Stimulated activated CD4-positive, alpha-beta T cell treated with anti-CD3 and anti-CD28 coated beads, TNF-alpha, amount 100 ng/mL, for 24 hours (primary cell): ENCODE measurements around the gene OLA1.

ENCODE experiments used
- DNase-seq, 3 experiments: peaks; one replicate each; pipeline ENCODE4 v3.0.0-alpha.2; 2020; ENCODE audit warnings: low read depth in 3 of 3

Gene OLA1

DNA sequence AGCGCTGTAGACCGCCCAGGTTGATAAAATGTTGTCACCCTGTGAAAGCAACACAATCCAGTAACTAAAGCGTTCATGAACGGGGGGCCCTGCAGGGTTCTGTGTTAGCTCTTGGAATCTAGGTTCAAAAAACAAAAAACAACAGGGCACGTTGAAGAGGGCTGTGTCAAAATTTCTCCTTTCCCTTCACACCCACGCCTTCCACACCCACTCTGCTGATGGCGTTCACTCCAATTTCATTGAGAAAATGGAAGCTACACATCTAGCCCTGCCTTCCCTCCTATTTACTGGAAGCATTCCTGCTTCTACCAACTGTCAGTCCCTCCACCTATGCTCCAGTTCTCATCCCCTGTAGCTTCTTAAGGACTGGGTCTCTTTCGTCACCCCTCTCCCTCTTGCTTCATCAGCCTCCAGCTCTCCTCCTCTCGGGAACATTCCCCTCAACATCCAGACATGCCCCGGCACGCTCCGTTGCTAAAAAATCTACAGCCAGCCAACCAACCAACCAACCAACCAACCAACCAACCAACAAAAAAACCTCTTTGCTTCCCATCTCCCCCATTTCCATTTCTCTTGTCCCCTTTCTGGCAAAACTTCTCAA is 184.7 kb downstream of the OLA1 start:
- no peak for DNase-seq

- no peak for DNase-seq
These were observed 185.4 kb downstream of the OLA1 start for GRCh38 chr2:174062934-174063333.

GRCh38 chr2:174059884-174060244 is 188.5 kb downstream of the OLA1 start:
- no peak for DNase-seq

- DNase-seq: no peak
These were observed 189.0 kb downstream of the OLA1 start for GRCh38 chr2:174059178-174059883.

- DNase-seq: no peak
These were observed 189.9 kb downstream of the OLA1 start for GRCh38 chr2:174058456-174058855.

GRCh38 chr2:174058026-174058425 is 190.3 kb downstream of the OLA1 start:
- DNase-seq: no peak

DNA sequence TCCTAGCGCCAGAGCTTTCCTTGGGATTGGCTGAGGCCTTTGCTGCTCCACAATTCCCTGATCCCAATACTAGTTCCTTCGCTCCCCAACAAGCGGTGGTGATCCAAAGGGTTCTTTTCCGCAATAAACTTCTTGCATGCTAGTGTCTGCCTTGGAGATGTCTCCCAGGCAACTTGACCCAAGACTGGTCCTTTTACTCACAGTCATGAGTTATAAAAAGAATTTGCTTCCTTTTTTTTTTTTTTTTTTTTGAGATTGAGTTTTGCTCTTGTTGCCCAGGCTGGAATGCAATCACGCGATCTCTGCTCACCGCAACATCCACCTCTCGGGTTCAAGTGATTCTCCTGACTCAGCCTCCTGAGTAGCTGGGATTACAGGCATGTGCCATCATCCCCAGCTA is 193.4 kb downstream of the OLA1 start:
- no peak for DNase-seq

- no peak for DNase-seq
These were observed 194.8 kb downstream of the OLA1 start for GRCh38 chr2:174053355-174054151.

GRCh38 chr2:174052584-174052976 is 195.8 kb downstream of the OLA1 start:
- DNase-seq: no peak

- no peak for DNase-seq
These were observed 196.4 kb downstream of the OLA1 start for GRCh38 chr2:174051741-174052583.

DNA sequence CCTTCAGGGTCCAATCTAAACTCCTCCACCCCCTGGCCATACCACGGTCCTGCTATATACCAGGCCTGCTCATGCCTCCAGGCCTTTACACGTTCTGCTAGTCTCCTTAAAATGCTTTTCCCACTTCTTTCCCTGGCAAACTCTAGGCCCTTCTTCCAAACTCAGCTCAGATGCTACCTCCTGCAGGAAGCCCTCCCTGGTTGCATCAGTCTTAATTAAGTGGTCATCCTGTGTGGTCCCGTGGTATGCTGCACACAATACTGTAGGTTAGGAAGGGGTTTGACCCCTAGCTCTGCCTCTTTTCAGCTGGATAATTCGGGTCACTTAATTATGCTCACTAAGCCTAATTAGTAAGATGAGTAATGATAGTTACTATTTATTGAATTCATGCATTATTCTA is 197.3 kb downstream of the OLA1 start:
- no peak for DNase-seq

GRCh38 chr2:174049895-174050294 is 198.4 kb downstream of the OLA1 start:
- DNase-seq: no peak

GRCh38 chr2:174048243-174048642 is 200.1 kb downstream of the OLA1 start:
- DNase-seq: no peak

- no peak for DNase-seq
These were observed 200.6 kb downstream of the OLA1 start for GRCh38 chr2:174047746-174048145.

DNA sequence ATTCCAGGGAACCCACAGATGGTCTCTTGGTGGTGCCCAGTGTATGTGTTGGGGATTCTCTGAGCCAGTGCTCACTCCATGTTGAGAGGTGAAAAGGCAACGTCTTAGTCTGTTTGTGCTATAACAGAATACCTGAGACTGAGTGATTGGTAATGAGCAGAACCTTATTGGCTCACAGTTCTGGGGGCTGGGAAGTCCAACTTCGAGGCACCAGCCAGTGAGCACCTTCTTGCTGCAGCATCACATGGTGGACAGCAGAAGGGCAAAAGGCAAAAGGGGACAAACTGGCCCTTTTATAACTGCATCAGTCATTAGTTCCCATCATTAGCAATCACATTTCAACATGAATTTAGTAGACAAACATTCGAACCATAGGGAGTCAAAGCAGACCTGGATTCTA is 202.2 kb downstream of the OLA1 start:
- no peak for DNase-seq

DNA sequence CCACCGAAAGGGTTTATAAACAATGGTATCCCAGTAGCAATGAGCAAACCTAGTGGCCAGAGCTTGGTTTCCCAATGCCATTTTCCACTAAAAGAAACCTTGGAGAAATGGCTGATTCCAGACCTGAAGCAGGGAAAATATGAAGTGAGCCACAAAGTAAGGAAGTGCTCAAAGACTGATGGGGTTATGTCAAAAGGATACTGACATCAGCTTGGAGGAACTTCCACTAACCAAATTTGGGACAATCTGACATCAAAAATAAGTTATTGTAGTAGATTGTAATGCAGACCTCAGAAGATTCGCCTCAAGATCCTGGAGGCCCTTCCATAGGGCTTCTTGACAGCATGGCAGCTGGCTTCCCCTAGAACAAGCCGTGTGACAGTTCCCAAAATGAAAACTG is 203.8 kb downstream of the OLA1 start:
- DNase-seq: no peak

GRCh38 chr2:174040417-174040701 is 208.0 kb downstream of the OLA1 start:
- DNase-seq: no peak

DNA sequence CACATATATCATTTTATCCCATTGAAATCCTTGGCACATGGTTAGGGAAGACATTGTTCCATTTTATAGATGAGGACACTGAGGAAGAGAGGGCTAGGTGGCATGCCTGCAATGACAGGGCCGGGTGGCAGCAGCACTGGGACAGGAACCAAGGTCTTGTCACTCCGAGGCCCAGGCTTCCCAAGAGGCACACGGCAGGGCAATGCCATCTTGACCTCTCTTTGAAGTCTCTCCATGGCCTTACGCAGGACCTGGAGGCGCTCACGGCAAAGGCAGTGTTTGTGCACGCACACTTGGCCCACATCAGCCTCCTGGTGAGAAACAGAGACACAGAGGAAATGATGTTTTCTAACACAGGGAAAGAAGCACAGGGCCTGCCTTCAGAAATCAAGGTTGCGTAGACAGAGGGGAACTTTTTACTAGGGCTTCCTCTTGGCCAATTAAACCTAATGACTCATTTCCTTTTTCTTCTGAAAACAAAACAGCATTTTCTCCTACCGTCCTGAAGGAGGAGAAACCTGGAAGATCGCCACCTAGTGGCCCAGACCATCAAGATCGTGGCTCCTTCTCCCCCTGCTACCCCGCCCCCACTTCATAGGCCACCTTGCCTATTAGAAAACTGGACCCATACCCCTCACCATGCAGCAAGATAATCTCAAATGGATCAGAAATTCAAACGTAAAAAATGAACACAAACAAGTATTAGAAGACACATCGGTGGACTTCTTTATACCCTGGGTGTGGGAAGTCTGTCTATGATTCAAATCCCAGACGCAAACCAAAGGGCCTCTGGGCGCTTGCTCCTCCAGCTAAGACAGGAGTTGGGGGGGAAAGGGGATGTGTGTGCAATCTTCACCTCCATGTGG is 208.5 kb downstream of the OLA1 start:
- peak; percentile 64 to 83 (median 74) for DNase-seq

DNA sequence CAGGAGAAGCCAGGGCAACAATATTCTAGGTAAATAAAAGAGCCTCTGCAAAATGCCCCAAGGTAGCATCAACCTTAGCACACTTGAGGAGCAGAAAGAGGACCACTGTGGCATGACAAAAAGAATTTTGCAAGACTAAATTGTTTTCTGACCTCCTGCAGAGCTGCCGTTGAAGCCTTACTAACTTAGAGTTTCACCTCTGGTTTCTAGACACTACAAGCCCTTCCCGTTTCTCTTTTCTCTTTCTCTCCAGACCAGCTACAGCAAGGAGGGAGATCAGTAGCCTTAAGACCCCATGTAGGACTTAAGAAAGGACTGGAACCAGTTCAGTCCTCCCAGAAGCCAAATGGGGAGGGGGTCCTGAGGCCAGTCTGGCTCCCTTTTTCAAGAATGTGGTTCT is 209.9 kb downstream of the OLA1 start:
- DNase-seq: no peak

- DNase-seq: no peak
These were observed 211.5 kb downstream of the OLA1 start for GRCh38 chr2:174036825-174037224.

GRCh38 chr2:174035981-174036742 is 212.2 kb downstream of the OLA1 start:
- DNase-seq: no peak
